SU-DHL-6 (cell line): ENCODE results near the gene MTA2.

Experiments
- H2AFZ ChIP-seq: fragments of 200-600 bp; sonication (generic); 2 replicates; pipeline ENCODE4 v1.6.1; 2014; ENCODE audit warnings: low read depth, mild to moderate bottlenecking, moderate library complexity, mixed read lengths, antibody characterized with exemption, low read length; ENCODE audit not compliant: severe bottlenecking
- H3F3A ChIP-seq: fragments of 200-600 bp; shearing (Covaris generic); 2 replicates; pipeline ENCODE4 v1.6.0; 2016; ENCODE audit warnings: antibody characterized with exemption, mild to moderate bottlenecking; ENCODE audit not compliant: insufficient read depth
- H3K27ac ChIP-seq: fragments of 200-600 bp; sonication (generic); 2 replicates; pipeline ENCODE4 v1.5.1; 2016; ENCODE audit warnings: low read depth, mild to moderate bottlenecking, low read length, moderate library complexity, mixed read lengths
- H3K27me3 ChIP-seq: fragments of 200-600 bp; sonication (generic), shearing (Covaris generic); 2 replicates; pipeline ENCODE4 v1.6.0; 2014; ENCODE audit warnings: mild to moderate bottlenecking, low read length
- H3K36me3 ChIP-seq: fragments of 200-600 bp; sonication (generic); 2 replicates; pipeline ENCODE4 v1.6.1; 2014; ENCODE audit warnings: mild to moderate bottlenecking, low read length, mixed read lengths
- H3K4me2 ChIP-seq: fragments of 300-600, 200-600 bp; shearing (Covaris generic), sonication (generic); 2 replicates; pipeline ENCODE4 v1.6.0; 2014; ENCODE audit warnings: low read length, low read depth, mild to moderate bottlenecking; ENCODE audit not compliant: poor library complexity, severe bottlenecking
- H3K4me3 ChIP-seq: fragments of 200-600 bp; sonication (generic); 2 replicates; pipeline ENCODE4 v1.5.1; 2014; ENCODE audit warnings: antibody characterized with exemption, low read length, mild to moderate bottlenecking, mixed read lengths; ENCODE audit not compliant: insufficient read depth, poor library complexity, severe bottlenecking
- H3K79me2 ChIP-seq: fragments of 200-600 bp; sonication (generic); 2 replicates; pipeline ENCODE4 v1.6.1; 2014; ENCODE audit warnings: mild to moderate bottlenecking, low read length, moderate library complexity; ENCODE audit not compliant: insufficient read depth
- H3K9ac ChIP-seq: fragments of 200-600 bp; sonication (generic); 2 replicates; pipeline ENCODE4 v1.7.0; 2014; ENCODE audit warnings: mild to moderate bottlenecking, low read length
- H3K9me2 ChIP-seq: fragments of 200-600 bp; sonication (generic); replicated peaks from 2 replicates; pipeline ENCODE4 v1.6.1; 2014; ENCODE audit warnings: low read length; ENCODE audit not compliant: insufficient read depth
- H3K9me3 ChIP-seq: fragments of 200-600 bp; sonication (generic); 2 replicates; pipeline ENCODE4 v1.6.1; 2014; ENCODE audit warnings: low read length, mixed read lengths; ENCODE audit not compliant: insufficient read depth
- H4K20me1 ChIP-seq: fragments of 200-600 bp; sonication (generic); 2 replicates; pipeline ENCODE4 v1.6.1; 2014; ENCODE audit warnings: low read depth, mild to moderate bottlenecking, antibody characterized with exemption, low read length, moderate library complexity, mixed read lengths
- CTCF ChIP-seq: fragments of 200-600 bp; sonication (generic); IDR thresholded peaks from one replicate; pipeline ENCODE4 v1.5.1; 2017; ENCODE audit warnings: antibody characterized with exemption, mild to moderate bottlenecking, low read length, moderate library complexity; ENCODE audit not compliant: insufficient read depth, poor library complexity, severe bottlenecking
- EZH2phosphoT487 ChIP-seq: fragments of 200-600 bp; sonication (generic), shearing (Covaris generic); conservative IDR thresholded peaks from 2 replicates; pipeline ENCODE4 v1.6.1; 2018; ENCODE audit warnings: mild to moderate bottlenecking, antibody characterized with exemption, low read length, moderate library complexity, mixed read lengths

The MTA2 gene

GRCh38 chr11:62554387-62555167 lies 47.1 kb downstream of the MTA2 start:
- no peak overlapping the region for H3K27ac ChIP-seq
- H3K9me3 ChIP-seq, result no peaks in the 10 kb centered on the region
- no peak for TF ChIP-seq EZH2phosphoT487
- no peak for TF ChIP-seq CTCF
- H3K27me3 ChIP-seq, result no peaks in the 10 kb centered on the region
- H4K20me1 ChIP-seq, result no peaks in the 10 kb centered on the region
- H3K4me3 ChIP-seq, result no peak overlapping the region
- H3K9me2 ChIP-seq, result no peaks in the 10 kb centered on the region
- peaks cover 33% of the 10 kb centered on the region for H3F3A ChIP-seq
- no peak overlapping the region for H3K9ac ChIP-seq
- no peaks in the 10 kb centered on the region for H3K79me2 ChIP-seq
- no peak overlapping the region for H3K4me2 ChIP-seq
- H2AFZ ChIP-seq, result no peak overlapping the region
- peaks cover 2% of the 10 kb centered on the region; the same call in 1 of the 2 replicates for H3K36me3 ChIP-seq

- peaks cover 2% of the 10 kb centered on the region; the same call in 1 of the 2 replicates for H3K36me3 ChIP-seq
- H3K4me3 ChIP-seq, result no peak overlapping the region
- H3K4me2 ChIP-seq, result no peak overlapping the region
- no peaks in the 10 kb centered on the region for H3K9me3 ChIP-seq
- H2AFZ ChIP-seq, result no peak overlapping the region
- H3K27me3 ChIP-seq, result no peaks in the 10 kb centered on the region
- no peak overlapping the region for H3K27ac ChIP-seq
- H3K79me2 ChIP-seq, result no peaks in the 10 kb centered on the region
- H4K20me1 ChIP-seq, result no peaks in the 10 kb centered on the region
- H3K9ac ChIP-seq, result no peak overlapping the region
- no peaks in the 10 kb centered on the region for H3K9me2 ChIP-seq
- H3F3A ChIP-seq, result peaks cover 33% of the 10 kb centered on the region
- TF ChIP-seq EZH2phosphoT487 (no peak), CTCF (no peak)
These were observed 47.8 kb downstream of the MTA2 start for GRCh38 chr11:62553839-62554361.

GRCh38 chr11:62553080-62553838 lies 48.4 kb downstream of the MTA2 start:
- H4K20me1 ChIP-seq, result no peaks in the 10 kb centered on the region
- no peak overlapping the region for H2AFZ ChIP-seq
- H3K4me3 ChIP-seq, result no peak overlapping the region
- H3K36me3 ChIP-seq, result no peaks in the 10 kb centered on the region
- TF ChIP-seq EZH2phosphoT487, result no peak
- no peak for TF ChIP-seq CTCF
- H3K27me3 ChIP-seq, result no peaks in the 10 kb centered on the region
- H3K4me2 ChIP-seq, result no peak overlapping the region
- H3K9me2 ChIP-seq, result no peaks in the 10 kb centered on the region
- H3F3A ChIP-seq, result peaks cover 33% of the 10 kb centered on the region
- no peaks in the 10 kb centered on the region for H3K9me3 ChIP-seq
- H3K79me2 ChIP-seq, result no peaks in the 10 kb centered on the region
- no peak overlapping the region for H3K27ac ChIP-seq
- H3K9ac ChIP-seq, result no peak overlapping the region
